Measurements from ENCODE around the gene NTHL1. TPM values are rescaled to one million over a fixed set of nuclear protein-coding genes. Genes with fewer than 3 reads are reported as not detected.

Gene NTHL1
- total and polyA plus RNA-seq, 10 of the 15 experiments (the other 5 are each of a cell fraction or from before 2014, with no cell fraction given): 0.85 to 54.7 (median 39.0) TPM

- Histone ChIP-seq H3K36me3 (ENCODE audit: control insufficient read depth in 2 of 2, insufficient read depth in 2 of 2, low read length in 1 of 2) (peaks cover 0 to 6% of the 10 kb centered on the region in 2 experiments; a peak in 3 of 4 replicates), H3K4me3 (no peak overlapping the region), H3K9me3 (replicated peaks; ENCODE audit: control insufficient read depth, insufficient read depth, low read length) (no peaks in the 10 kb centered on the region), H3K79me2 (ENCODE audit: control insufficient read depth, insufficient read depth, low read length) (no peaks in the 10 kb centered on the region), H2AFZ (ENCODE audit: control insufficient read depth, low read depth, low read length) (no peak overlapping the region), H3K9ac (ENCODE audit: control insufficient read depth, insufficient read depth, low read length) (no peak overlapping the region), H3K27me3 (replicated peaks in 1 of 2; ENCODE audit: control insufficient read depth in 2 of 2, insufficient read depth in 2 of 2, low read length in 1 of 2) (no peaks in the 10 kb centered on the region), H4K20me1 (ENCODE audit: control insufficient read depth, insufficient read depth) (no peaks in the 10 kb centered on the region), H3K4me1 (ENCODE audit: control insufficient read depth, insufficient read depth, low read length) (no peaks in the 10 kb centered on the region), H3K4me2 (ENCODE audit: control insufficient read depth, insufficient read depth) (no peak overlapping the region), H3K27ac (ENCODE audit: control insufficient read depth, insufficient read depth) (no peak overlapping the region)
- CTCF ChIA-PET: interaction anchor here (1.1 kb wide), 1 partner anchor 66 kb away, joined by 3 read pairs; no protein-coding TSS in a partner anchor
- DNase-seq (ENCODE audit: low read depth, low spot score) (no peak), FAIRE-seq (no peak), ATAC-seq (no peak)
- WGBS (ENCODE audit: insufficient coverage, insufficient replicate concordance, low lambda C conversion rate, missing lambda C conversion rate): 80% methylated on average over 20 of the region's 20 CpGs
- in situ Hi-C loops (cut with MboI) (loop anchor here (10.0 kb wide), 1 partner anchor 56 kb away; the partner anchor contains the start of gene RAB26), intact Hi-C loops (cut with micrococcal nuclease; ENCODE audit: unreplicated experiment) (no loop called here)
- RAD21 ChIA-PET (ENCODE audit: unreplicated experiment): no interaction called here
- BruUV-seq (replicated peaks): TSS peak; percentile 61
- POLR2A ChIA-PET: no interaction called here
- SMC1A ChIA-PET (ENCODE audit: uncharacterized antibody, unreplicated experiment): no interaction called here
- TF ChIP-seq NFIC (IDR thresholded peaks at IDR 0.05; ENCODE audit: low read depth, low read length) (no peak), CBX5 (IDR thresholded peaks at IDR 0.05; ENCODE audit: low read depth) (no peak), ZBTB4 (CRISPR knock-in tag; IDR thresholded peaks at IDR 0.05) (no peak), NBN (IDR thresholded peaks at IDR 0.05) (no peak), MXI1 (IDR thresholded peaks at IDR 0.05; ENCODE audit: low read depth, low read length) (no peak), SKIL (IDR thresholded peaks at IDR 0.05; ENCODE audit: low read depth, poor library complexity, severe bottlenecking) (no peak), IKZF2 (IDR thresholded peaks at IDR 0.05) (no peak), E2F8 (IDR thresholded peaks at IDR 0.05; ENCODE audit: low read depth, partially characterized antibody) (no peak), RELA (IDR thresholded peaks at IDR 0.05; ENCODE audit: borderline replicate concordance, partially characterized antibody) (no peak), MEF2A (IDR thresholded peaks at IDR 0.05; ENCODE audit: insufficient read depth, low read depth, low read length) (no peak), NFXL1 (IDR thresholded peaks at IDR 0.05; ENCODE audit: borderline replicate concordance) (no peak), RAD21 (IDR thresholded peaks at IDR 0.05; ENCODE audit: insufficient read depth, low read depth, low read length) (no peak), ESRRA (IDR thresholded peaks at IDR 0.05; ENCODE audit: low read length) (no peak)
These were observed 41.2 kb upstream of the NTHL1 start for GRCh38 chr16:2088759-2089358.
